ENCODE results near the gene WSB1. TPM values are rescaled to one million over a fixed set of nuclear protein-coding genes. Genes with fewer than 3 reads are reported as not detected.
"Not testable (repeated sequence)": the region's sequence is repeated elsewhere in the genome, so short reads cannot be mapped to it uniquely, and the experiment has no call there.

The WSB1 gene
- total and polyA plus RNA-seq, 10 of the 15 experiments (the other 5 are each of a cell fraction or from before 2014, with no cell fraction given) = 26.6 to 458 (median 101) TPM

DNA sequence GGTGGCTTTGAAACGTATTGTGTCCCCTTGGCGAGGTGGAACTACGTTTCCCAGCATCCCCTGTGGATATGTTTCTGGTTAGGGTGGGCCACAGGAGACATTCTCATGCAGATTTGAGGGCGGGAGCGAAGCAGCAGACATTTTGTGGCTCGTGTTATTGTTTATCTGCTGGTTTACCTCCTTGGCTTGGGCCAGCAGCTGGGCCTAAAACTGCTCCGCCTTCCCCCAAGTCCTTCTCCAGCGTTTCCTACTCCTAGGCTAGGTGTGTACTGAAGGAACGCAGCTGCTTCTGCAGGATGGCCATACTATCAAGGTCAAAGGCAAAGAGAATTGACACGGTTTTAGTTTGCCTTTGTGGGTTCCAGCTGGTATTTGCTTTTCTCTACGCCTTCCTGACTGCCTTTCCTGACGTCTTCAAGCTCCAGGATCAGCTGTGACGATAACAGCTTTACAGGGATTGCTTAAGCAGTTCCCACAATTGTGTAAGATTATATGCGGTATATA is 17.2 kb upstream of the WSB1 start:
- no peak for DNase-seq (ENCODE audit: low read depth, low spot score)
- no peak for FAIRE-seq

DNA sequence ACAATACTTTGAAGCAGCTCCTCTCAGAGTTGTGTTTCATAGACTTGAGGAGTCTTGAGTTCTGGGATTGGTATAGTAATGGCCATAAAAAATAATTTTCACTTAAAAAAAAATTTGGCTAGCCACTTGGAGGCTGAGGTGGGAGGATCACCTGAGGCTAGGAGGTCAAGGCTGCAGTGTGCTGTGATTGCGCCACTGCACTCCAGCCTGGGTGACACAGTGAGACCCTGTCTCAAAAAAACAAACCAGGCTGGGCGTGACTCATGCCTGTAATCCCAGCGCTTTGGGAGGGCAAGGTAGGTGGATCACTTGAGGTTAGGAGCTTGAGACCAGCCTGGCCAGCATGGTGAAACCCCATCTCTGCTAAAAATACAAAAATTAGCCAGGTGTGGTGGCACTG is 14.8 kb upstream of the WSB1 start:
- H3K36me3 ChIP-seq (ENCODE audit: control insufficient read depth in 2 of 2, insufficient read depth in 2 of 2, low read length in 1 of 2); DNase-seq (ENCODE audit: low read depth, low spot score); H3K4me3 ChIP-seq; BruUV-seq (replicated peaks); intact Hi-C loops (cut with micrococcal nuclease; ENCODE audit: unreplicated experiment); H3K4me2 ChIP-seq (ENCODE audit: control insufficient read depth, insufficient read depth); H4K20me1 ChIP-seq (ENCODE audit: control insufficient read depth, insufficient read depth); H3K79me2 ChIP-seq (ENCODE audit: control insufficient read depth, insufficient read depth, low read length); ATAC-seq; H3K9me3 ChIP-seq (replicated peaks; ENCODE audit: control insufficient read depth, insufficient read depth, low read length); RAD21 ChIA-PET (ENCODE audit: unreplicated experiment); H2AFZ ChIP-seq (ENCODE audit: control insufficient read depth, low read depth, low read length); H3K27me3 ChIP-seq (replicated peaks in 1 of 2; ENCODE audit: control insufficient read depth in 2 of 2, insufficient read depth in 2 of 2, low read length in 1 of 2); H3K9ac ChIP-seq (ENCODE audit: control insufficient read depth, insufficient read depth, low read length); H3K27ac ChIP-seq (ENCODE audit: control insufficient read depth, insufficient read depth); FAIRE-seq; POLR2A ChIA-PET: not testable (repeated sequence)
- WGBS (ENCODE audit: insufficient coverage, insufficient replicate concordance, low lambda C conversion rate, missing lambda C conversion rate) = 68% methylated on average over 3 of the region's 3 CpGs
- SMC1A ChIA-PET (ENCODE audit: uncharacterized antibody, unreplicated experiment) = interaction anchor here (1.0 kb wide), 1 partner anchor 42 kb away, joined by 3 read pairs; no protein-coding TSS in a partner anchor
- H3K4me1 ChIP-seq (ENCODE audit: control insufficient read depth, insufficient read depth, low read length) = peaks cover 14% of the 10 kb centered on the region
- in situ Hi-C loops (cut with MboI) = loop anchor here (25.0 kb wide), 1 partner anchor 783 kb away; no protein-coding TSS in a partner anchor
- CTCF ChIA-PET = interaction anchor here (1.0 kb wide), 2 partner anchors 34 to 376 kb away, joined by 3 read pairs; no protein-coding TSS in a partner anchor

More for the DNA sequence above, 17.2 kb upstream of the WSB1 start:
- H3K4me1 ChIP-seq (ENCODE audit: control insufficient read depth, insufficient read depth, low read length) = peaks cover 7% of the 10 kb centered on the region
- SMC1A ChIA-PET (ENCODE audit: uncharacterized antibody, unreplicated experiment) = interaction anchor here (0.8 to 1.4 kb wide), 4 partner anchors 18 to 36 kb away, joined by 3 to 5 read pairs (median 4); no protein-coding TSS in a partner anchor
- no peak overlapping the region for H3K9ac ChIP-seq (ENCODE audit: control insufficient read depth, insufficient read depth, low read length)
- no peak overlapping the region for H3K4me3 ChIP-seq
- in situ Hi-C loops (cut with MboI) = loop anchor here (25.0 kb wide), 1 partner anchor 786 kb away; no protein-coding TSS in a partner anchor
- RAD21 ChIA-PET (ENCODE audit: unreplicated experiment) = interaction anchor here (0.7 to 1.5 kb wide), 2 partner anchors 35 to 56 kb away, joined by 3 to 4 read pairs; no protein-coding TSS in a partner anchor
- H3K36me3 ChIP-seq (ENCODE audit: control insufficient read depth in 2 of 2, insufficient read depth in 2 of 2, low read length in 1 of 2) = no peaks in the 10 kb centered on the region
- TF ChIP-seq CHD4 (IDR thresholded peaks at IDR 0.05) = no peak
- TF ChIP-seq CBFB (IDR thresholded peaks at IDR 0.05; ENCODE audit: low read depth) = no peak
- no peak for TF ChIP-seq USF1 (IDR thresholded peaks at IDR 0.05; ENCODE audit: borderline replicate concordance, extremely low read length, insufficient read depth, low read depth, low read length)
- peak; percentile 18 for TF ChIP-seq SIX5 (IDR thresholded peaks at IDR 0.05; ENCODE audit: low read depth, low read length, severe bottlenecking)
- POLR2A ChIA-PET = interaction anchor here (0.6 kb wide), 1 partner anchor 190 kb away, joined by 3 read pairs; no protein-coding TSS in a partner anchor
- no peaks in the 10 kb centered on the region for H3K9me3 ChIP-seq (replicated peaks; ENCODE audit: control insufficient read depth, insufficient read depth, low read length)
- intact Hi-C loops (cut with micrococcal nuclease; ENCODE audit: unreplicated experiment) = no loop called here
- no peak overlapping the region for H2AFZ ChIP-seq (ENCODE audit: control insufficient read depth, low read depth, low read length)
- no peaks in the 10 kb centered on the region for H4K20me1 ChIP-seq (ENCODE audit: control insufficient read depth, insufficient read depth)
- WGBS (ENCODE audit: insufficient coverage, insufficient replicate concordance, low lambda C conversion rate, missing lambda C conversion rate) = 81% methylated on average over 14 of the region's 14 CpGs
- no peaks in the 10 kb centered on the region for H3K27me3 ChIP-seq (replicated peaks in 1 of 2; ENCODE audit: control insufficient read depth in 2 of 2, insufficient read depth in 2 of 2, low read length in 1 of 2)
- no peaks in the 10 kb centered on the region for H3K79me2 ChIP-seq (ENCODE audit: control insufficient read depth, insufficient read depth, low read length)
- CTCF ChIA-PET = interaction anchor here (1.2 to 1.8 kb wide), 4 partner anchors 10 to 40 kb away, joined by 4 to 5 read pairs (median 4); no protein-coding TSS in a partner anchor
- no peak for ATAC-seq
- no TSS peak for BruUV-seq (replicated peaks)
- no peak overlapping the region for H3K4me2 ChIP-seq (ENCODE audit: control insufficient read depth, insufficient read depth)
- H3K27ac ChIP-seq (ENCODE audit: control insufficient read depth, insufficient read depth) = no peak overlapping the region

Measured in GM12878 (cell line).